Skin of body (tissue), 2 donors: ENCODE measurements around the gene POMGNT2. TPM values are rescaled to one million over a fixed set of nuclear protein-coding genes. Genes with fewer than 3 reads are reported as not detected.

ENCODE experiments used
- DNase-seq: peaks from one replicate; lab custom pipeline; 2025; lab: John Stamatoyannopoulos, UW
- total RNA-seq: library from RNA; depleted of rRNA; stranded (reverse); fragments of >200 nt; gene quantifications from one replicate; pipeline ENCODE4 v1.2.3, GENCODE V29; 2014

Gene POMGNT2
- total RNA-seq, 1 donor from 2014 or later: 9.0 TPM

GRCh38 chr3:43043793-43044192 lies 62.1 kb downstream of the POMGNT2 start:
- no peak for DNase-seq

DNA sequence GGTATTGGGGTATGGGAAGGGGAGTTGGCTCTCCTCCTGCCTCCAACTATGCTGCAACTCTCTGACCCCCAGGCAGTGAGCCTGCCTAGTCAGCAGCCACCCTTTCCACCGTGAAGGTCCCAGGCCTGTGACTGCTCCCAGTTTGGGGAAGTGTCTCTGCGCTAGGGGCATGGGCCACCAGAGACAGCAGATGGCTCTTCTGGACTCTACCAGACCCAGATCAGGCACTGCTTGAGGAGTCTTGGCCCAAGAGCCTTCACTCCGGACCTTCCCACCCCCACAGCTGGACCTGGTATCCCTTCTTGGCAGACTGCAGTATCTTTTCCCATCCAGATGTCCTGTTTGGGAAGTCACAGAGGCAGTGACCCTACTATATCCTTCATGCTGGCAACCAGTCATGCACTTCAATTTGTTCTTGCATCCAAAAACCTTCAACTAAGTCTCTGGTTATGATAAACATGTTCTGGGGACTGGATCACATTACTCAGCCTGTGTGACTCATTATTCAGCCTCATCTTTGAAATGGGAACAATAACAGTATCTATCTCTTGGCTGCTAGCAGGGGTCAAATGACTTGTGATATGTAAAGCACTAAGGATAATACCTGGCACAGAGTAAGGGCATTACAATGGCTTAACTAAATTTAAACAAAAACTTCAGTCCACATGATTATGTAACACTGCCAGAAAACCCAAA lies 62.7 kb downstream of the POMGNT2 start:
- DNase-seq: no peak

GRCh38 chr3:43041517-43041916 lies 64.4 kb downstream of the POMGNT2 start:
- no peak for DNase-seq

- no peak for DNase-seq
These were observed 67.9 kb downstream of the POMGNT2 start for GRCh38 chr3:43038010-43038409.

- DNase-seq: no peak
These were observed 69.1 kb downstream of the POMGNT2 start for GRCh38 chr3:43036621-43037423.

DNA sequence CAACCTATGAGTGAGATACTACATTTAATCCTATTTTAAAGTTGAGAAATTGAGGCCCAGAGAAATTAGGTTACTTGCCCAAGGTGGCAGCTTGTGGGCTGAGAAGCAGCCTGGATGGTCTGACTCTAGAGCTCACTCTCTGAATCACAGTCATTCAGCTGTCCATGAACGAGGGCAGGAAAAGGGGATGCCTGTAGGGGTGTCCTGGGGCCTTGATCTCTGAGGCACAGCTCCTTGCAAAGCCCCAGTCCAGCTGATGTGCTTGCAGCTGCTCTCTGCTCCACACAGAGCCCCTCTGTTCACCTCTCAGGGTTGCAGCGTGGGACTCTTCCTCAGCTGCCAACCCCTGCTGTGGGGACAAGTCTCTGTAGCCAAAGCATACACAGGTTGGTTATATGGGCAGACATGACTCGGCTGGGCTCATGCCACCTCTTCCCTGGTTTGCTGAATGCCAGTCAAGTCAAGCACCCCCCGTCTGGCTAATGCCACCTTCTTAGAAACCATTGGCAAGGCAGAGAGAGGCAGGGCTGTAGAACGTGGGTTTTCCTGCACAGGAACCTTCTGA lies 70.0 kb downstream of the POMGNT2 start:
- DNase-seq: no peak

- no peak for DNase-seq
These were observed 71.0 kb downstream of the POMGNT2 start for GRCh38 chr3:43034911-43035310.

DNA sequence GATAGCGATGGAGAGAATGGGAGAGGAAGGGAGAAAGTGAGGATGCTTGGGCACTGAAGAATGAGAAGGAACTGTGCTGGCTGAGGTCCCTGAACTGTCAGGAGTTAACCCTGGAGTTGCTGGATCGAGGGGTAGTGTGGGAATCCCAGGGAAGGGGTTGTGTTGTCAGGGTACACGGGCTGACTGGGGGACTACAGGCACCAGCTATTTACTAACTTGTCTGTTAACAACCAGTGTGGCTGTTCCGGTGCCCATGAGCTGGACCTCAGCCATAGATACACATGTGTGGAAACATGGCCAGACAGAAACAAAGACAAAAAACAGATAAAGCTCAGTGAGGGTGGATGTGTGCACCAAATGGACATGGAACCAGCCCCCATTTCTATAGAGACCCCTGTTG lies 71.7 kb downstream of the POMGNT2 start:
- DNase-seq: no peak

GRCh38 chr3:43032646-43033628 lies 72.9 kb downstream of the POMGNT2 start:
- no peak for DNase-seq

- no peak for DNase-seq
These were observed 73.9 kb downstream of the POMGNT2 start for GRCh38 chr3:43031889-43032545.

- no peak for DNase-seq
These were observed 74.4 kb downstream of the POMGNT2 start for GRCh38 chr3:43031485-43031884.

- DNase-seq: no peak
These were observed 75.5 kb downstream of the POMGNT2 start for GRCh38 chr3:43030162-43030935.

Other genes starting within 250 kb of the POMGNT2 start
- not detected for gene CYP8B1, start 230.2 kb downstream of the POMGNT2 start, total RNA-seq
- 12.1 TPM for gene ZNF662, start 199.9 kb downstream of the POMGNT2 start, total RNA-seq
- gene GASK1A, start 126.8 kb downstream of the POMGNT2 start, total RNA-seq: 16.5 TPM
- 58.6 TPM for gene SNRK, start 180.5 kb upstream of the POMGNT2 start, total RNA-seq